Loucy (cell line): ENCODE measurements around the gene CCDC12.

Experiments used
- CTCF ChIP-seq: fragments of 200-600 bp; sonication (generic); conservative IDR thresholded peaks from 2 replicates; pipeline ENCODE4 v1.5.1; 2014; ENCODE audit warnings: mild to moderate bottlenecking, antibody characterized with exemption, low read length
- EZH2phosphoT487 ChIP-seq: fragments of 200-600 bp; IDR thresholded peaks from 2 replicates; pipeline ENCODE4 v1.6.1; 2018; ENCODE audit warnings: antibody characterized with exemption, mild to moderate bottlenecking, moderate library complexity, borderline replicate concordance

GRCh38 chr3:46906471-46907058 lies 70.0 kb downstream of the CCDC12 start:
- no peak for TF ChIP-seq CTCF
- no peak for TF ChIP-seq EZH2phosphoT487
